HG03575 (cell line): ENCODE results near the gene ZDHHC11B.

Source experiments
- ATAC-seq: cut with Tn5 transposase; IDR thresholded peaks from one replicate; pipeline ENCODE4 v1.9.1; 2021; ENCODE audit not compliant: unreplicated experiment, insufficient number of reproducible peaks, low FRiP score; ENCODE audit errors: extremely low read depth

Gene ZDHHC11B

DNA sequence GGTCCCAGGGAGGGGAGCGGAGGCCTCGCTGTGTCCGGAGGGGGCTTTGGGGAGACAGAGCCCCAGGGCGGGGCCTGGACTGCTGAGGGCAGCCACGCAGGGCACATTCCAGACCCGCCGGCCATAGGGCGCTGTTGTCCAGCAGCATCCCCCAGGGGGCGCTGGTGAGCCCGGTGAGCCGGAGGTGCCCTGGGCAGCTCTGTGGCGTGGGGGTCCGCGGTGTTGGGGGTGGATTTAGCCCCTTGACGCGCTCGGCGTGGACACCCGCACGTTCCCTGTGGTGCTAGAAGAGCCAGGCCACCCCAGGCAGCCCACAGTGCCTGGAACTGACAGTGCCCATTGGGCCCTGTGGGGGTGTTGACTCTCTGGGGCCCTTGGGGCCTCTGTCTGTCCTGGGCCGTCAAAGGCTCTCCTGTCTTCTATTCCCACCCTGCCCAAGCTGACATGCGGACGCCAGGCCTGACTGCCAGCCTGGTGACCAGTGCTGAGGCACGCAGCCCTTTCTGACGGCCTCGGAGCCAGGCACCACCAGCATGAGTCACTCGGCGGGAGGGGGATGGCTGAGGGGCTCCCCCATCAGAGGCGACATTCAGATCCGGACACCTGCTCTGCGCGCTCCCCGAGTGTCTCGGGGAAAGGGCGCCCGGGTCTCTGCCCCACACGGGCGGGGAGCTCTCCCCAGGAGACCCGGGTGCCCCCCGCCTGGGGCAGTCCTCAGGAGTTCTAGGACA lies 115.3 kb downstream of the ZDHHC11B start:
- no peak for ATAC-seq

DNA sequence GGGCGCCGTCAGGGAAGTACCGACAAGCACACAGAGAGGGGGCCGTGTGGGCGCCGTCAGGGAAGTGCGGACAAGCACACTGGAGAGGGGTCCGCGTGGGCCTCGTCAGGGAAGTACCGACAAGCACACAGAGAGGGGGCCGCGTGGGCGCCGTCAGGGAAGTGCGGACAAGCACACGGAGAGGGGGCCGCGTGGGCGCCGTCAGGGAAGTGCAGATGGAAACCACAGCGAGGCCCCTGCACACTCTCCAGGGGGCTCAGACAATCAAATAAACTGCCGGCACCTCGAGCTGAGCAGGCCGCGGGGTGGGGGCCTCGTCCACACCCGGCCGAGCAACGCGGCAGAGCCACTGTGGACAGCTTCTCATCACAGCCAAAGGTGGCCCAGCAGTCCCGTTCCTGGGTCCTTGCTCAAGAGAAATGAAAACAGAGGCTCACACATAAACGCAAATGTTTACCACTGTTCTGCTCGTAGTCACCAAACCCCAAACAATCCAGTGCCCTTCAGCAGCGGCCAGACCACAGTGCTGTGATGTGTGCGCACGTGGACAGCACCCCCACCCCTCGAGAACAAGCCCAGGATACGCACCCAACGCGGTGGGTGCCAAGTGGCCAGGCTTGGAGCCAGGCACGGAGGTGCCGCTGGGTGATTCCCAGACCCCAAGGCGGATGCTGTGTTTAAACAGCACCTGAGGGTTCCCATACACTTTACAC lies 116.1 kb downstream of the ZDHHC11B start:
- ATAC-seq, result no peak

- no peak for ATAC-seq
These were observed 117.6 kb downstream of the ZDHHC11B start for GRCh38 chr5:666816-667498.

GRCh38 chr5:665956-666711 lies 118.4 kb downstream of the ZDHHC11B start:
- no peak for ATAC-seq

DNA sequence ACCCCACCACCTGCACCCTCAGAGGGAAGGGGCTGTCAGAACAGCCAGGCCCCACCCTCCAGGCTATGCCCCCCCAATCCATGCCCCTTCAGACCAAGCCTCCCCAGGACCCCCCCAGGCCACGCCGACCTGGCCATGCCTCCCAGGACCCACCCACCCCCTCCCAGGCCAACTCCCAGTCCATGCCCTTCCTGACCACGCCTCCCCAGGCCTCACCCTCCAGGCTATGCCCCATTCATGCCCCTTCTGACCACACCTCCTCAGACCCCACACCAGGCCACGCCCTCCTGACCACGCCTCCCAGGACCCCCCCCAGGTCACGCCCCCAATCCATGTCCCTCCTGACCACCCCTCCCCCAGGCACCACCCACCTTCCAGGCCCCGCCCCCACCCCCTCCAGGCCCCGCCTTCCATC lies 119.0 kb downstream of the ZDHHC11B start:
- no peak for ATAC-seq

DNA sequence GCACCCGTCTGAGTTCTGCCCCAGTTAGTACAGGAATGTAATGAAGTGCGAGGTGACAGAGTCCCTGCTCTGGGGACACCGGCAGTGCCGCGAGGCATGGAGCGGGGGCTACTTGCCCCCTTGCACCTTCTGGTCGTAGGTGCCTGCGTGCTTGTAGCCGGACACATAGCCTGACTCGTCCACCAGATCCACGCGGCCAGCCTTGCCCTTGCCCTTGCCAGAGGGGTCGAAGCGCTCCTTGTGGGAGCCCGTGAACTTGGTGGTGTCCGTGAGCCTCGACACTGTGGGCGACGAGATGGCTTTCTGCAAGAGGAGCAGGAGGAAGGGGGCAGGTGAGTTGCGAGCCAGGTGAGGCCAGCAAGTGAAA lies 119.6 kb downstream of the ZDHHC11B start:
- no peak for ATAC-seq

GRCh38 chr5:664343-664993 lies 120.1 kb downstream of the ZDHHC11B start:
- ATAC-seq, result no peak

GRCh38 chr5:663436-664342 lies 120.8 kb downstream of the ZDHHC11B start:
- no peak for ATAC-seq

- no peak for ATAC-seq
These were observed 121.6 kb downstream of the ZDHHC11B start for GRCh38 chr5:662751-663435.

DNA sequence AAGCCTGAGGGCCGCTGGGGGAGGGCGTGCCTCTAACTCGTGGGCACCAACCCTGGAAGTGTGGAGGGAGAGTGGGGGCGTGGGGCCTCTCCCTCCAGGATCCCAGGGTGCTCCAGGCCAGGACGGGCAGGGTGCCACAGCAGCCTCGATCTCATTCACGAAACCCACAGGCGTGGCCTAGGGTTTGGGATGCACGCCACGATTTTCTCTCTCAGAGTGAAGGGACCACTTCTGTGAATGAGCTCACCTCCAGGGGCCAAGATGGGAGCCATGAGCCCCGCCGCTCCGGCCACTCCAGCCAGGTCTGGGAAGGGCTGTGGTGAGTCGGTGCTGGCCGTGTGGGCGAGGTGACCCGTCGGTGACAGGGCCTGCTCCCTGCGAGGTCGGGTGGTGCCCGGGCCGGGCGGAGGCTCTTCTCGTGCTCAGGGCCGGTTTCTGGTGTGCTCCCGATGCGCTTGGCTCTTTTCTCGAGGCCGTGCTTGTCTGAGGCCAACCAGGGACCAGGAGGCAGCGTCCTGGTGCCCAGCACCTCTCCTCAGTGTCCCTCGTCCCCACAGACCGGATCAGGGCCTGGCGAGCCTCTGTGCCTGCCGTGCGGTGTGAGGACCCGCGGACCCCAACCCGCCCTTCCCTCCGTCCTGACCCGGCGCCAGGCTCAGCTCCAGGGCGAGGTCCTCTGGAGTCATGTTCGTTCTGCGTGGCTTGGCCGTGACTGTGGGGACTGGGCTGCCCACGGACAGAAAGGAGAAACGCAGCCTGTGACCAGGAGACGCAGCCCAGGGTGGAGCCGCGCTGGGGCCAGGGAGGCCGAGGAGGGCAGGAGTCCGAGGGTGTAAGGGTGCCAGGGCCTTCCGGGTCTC lies 122.4 kb downstream of the ZDHHC11B start:
- no peak for ATAC-seq

DNA sequence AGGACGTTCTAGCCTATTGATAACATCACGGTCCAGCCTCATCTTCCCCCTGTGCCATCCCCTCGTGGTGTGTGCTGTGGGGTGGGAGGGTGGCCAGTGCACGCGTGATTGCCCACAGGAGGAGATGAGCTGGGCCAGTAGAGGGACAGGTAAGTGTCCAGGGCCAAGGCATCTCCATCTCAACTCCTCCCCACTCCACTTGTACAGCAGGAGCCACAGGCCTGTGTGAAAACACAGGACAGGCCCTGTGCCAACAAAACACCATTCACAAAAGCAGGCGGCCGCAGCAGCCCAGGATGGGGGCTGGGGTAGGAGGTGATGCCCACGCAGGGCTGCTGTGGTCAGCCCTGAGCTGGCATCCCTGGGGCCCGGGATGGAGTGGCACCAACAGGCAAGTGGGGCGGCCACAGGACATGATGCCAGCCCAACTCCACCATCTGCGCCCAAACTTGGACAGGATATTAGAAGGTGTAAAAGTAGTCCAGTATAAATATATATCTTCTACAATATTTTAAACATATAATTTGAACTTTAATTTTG lies 124.0 kb downstream of the ZDHHC11B start:
- ATAC-seq, result no peak
